SJCRH30 (cell line): ENCODE data around the gene OR11L1. TPM values are rescaled to one million over a fixed set of nuclear protein-coding genes. Genes with fewer than 3 reads are reported as not detected.

Experiments used
- DNase-seq, 2 experiments: peaks; one replicate each; pipeline ENCODE4 v3.0.0-alpha.2; 2015 to 2020
- H3K27ac ChIP-seq: fragments of 250-450 bp; sonication (Bioruptor Pico); 2 replicates; pipeline ENCODE4 v1.5.1; 2020; ENCODE audit warnings: mild to moderate bottlenecking, moderate library complexity
- H3K27me3 ChIP-seq: fragments of 250-450 bp; sonication (Bioruptor Pico); 2 replicates; pipeline ENCODE4 v1.5.1; 2020; ENCODE audit warnings: mild to moderate bottlenecking, moderate library complexity
- H3K36me3 ChIP-seq: fragments of 250-450 bp; sonication (Bioruptor Pico); 2 replicates; pipeline ENCODE4 v1.5.1; 2020; ENCODE audit warnings: mild to moderate bottlenecking, moderate library complexity
- H3K4me1 ChIP-seq: fragments of 250-450 bp; sonication (Bioruptor Pico); 2 replicates; pipeline ENCODE4 v1.5.1; 2020; ENCODE audit warnings: mild to moderate bottlenecking, moderate library complexity
- H3K4me3 ChIP-seq: fragments of 250-450 bp; sonication (Bioruptor Pico); 2 replicates; pipeline ENCODE4 v1.5.1; 2020; ENCODE audit warnings: mild to moderate bottlenecking, moderate library complexity
- H3K9me3 ChIP-seq: fragments of 250-450 bp; sonication (Bioruptor Pico); replicated peaks from 2 replicates; pipeline ENCODE4 v1.5.1; 2020; ENCODE audit warnings: mild to moderate bottlenecking, moderate library complexity
- total RNA-seq: library from RNA; depleted of rRNA; stranded (reverse); fragments of >200 nt; shearing (Covaris generic); gene quantifications from 2 replicates; pipeline ENCODE4 v1.2.3, GENCODE V29; 2014; rRNA removed

Gene OR11L1, protein sequence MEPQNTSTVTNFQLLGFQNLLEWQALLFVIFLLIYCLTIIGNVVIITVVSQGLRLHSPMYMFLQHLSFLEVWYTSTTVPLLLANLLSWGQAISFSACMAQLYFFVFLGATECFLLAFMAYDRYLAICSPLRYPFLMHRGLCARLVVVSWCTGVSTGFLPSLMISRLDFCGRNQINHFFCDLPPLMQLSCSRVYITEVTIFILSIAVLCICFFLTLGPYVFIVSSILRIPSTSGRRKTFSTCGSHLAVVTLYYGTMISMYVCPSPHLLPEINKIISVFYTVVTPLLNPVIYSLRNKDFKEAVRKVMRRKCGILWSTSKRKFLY
- total RNA-seq, result not detected in 2 replicates

DNA sequence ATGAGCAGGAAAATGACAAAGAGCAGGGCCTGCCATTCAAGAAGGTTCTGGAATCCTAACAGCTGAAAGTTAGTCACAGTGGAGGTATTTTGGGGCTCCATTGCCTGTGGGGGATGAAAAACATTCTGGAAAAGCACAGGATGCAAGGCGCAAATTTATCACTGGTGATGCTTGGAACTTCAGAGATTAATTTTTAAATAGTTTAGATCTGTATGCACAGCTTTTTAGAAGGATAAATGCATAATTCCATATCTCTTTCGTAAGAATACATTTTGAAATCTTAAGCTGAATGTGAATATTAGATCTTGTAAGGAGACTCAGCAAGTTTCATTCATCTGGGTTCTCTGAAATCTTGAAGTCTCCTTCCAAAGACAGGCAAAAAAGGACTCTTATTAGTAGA is at the start of gene OR11L1:
OR11L1 (minus strand) TSS at position 101 of the 400 bp plus-strand sequence; CDS start at position 101, 0 bp downstream.
- DNase-seq, result no peak
- H3K27ac ChIP-seq, result 0 out of 2 replicates have a peak within 1 kb of the TSS, but pooled peaks have one; percentile 10
- no peaks in the 10 kb centered on the region for H3K36me3 ChIP-seq
- peaks cover 7% of the 10 kb centered on the region for H3K4me1 ChIP-seq
- H3K9me3 ChIP-seq, result no peaks in the 10 kb centered on the region
- no peak within 1 kb of the TSS for H3K4me3 ChIP-seq
- H3K27me3 ChIP-seq, result no peaks in the 10 kb centered on the region

DNA sequence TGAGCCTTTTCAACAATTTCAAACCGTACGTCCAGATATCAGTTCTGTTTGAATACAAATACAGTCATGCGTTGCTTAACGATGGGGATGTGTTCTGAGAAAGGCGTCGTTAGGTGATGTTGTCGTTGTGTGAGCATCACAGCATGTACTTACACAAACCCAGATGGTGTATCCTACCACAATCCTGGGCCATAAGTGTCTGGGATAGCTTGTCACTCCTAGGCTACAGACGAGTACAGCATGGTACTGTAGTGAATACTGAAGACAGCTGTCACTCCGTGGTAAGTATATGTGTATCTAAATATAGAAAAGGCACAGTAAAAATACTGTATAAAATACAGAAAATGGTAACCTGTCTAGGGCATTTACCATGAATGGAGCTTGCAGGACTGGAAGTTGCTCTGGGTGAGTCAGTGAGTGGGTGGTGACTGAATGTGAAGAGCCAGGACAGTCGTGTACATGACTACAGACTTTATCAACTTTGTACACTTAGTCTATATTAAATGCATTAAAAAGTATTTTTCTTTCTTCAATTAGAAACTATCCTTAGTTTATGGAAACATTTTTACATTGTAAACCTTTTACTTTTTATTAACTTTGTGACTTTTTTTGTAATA is 43.2 kb upstream of the OR11L1 start:
- Histone ChIP-seq H3K27ac (no peak overlapping the region), H3K9me3 (no peaks in the 10 kb centered on the region), H3K4me3 (no peak overlapping the region), H3K4me1 (no peaks in the 10 kb centered on the region), H3K36me3 (no peaks in the 10 kb centered on the region), H3K27me3 (no peaks in the 10 kb centered on the region)
- no peak for DNase-seq

DNA sequence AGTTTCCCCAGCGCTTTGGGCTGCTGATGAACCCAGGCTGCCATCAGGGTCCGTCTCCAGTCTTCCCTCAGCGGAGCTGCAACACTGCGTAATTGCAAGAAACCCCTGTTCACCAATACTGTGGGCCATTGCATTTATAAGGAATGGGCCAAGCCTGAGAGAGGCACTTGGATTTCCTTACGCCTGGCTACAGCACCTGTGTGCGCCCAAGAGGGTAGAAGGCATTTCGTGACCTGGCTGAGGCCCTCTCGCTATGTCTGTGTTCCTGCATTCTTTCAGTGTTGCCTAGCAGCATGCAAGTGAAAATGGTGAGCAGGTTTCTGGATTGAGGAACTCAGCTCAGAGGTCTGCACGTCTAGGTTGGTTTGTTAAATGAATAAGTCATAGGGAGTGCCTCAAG is 41.6 kb upstream of the OR11L1 start:
- H3K27me3 ChIP-seq, result no peaks in the 10 kb centered on the region
- no peak for DNase-seq
- no peak overlapping the region for H3K27ac ChIP-seq
- H3K9me3 ChIP-seq, result no peaks in the 10 kb centered on the region
- no peaks in the 10 kb centered on the region for H3K4me1 ChIP-seq
- H3K36me3 ChIP-seq, result no peaks in the 10 kb centered on the region
- H3K4me3 ChIP-seq, result no peak overlapping the region

DNA sequence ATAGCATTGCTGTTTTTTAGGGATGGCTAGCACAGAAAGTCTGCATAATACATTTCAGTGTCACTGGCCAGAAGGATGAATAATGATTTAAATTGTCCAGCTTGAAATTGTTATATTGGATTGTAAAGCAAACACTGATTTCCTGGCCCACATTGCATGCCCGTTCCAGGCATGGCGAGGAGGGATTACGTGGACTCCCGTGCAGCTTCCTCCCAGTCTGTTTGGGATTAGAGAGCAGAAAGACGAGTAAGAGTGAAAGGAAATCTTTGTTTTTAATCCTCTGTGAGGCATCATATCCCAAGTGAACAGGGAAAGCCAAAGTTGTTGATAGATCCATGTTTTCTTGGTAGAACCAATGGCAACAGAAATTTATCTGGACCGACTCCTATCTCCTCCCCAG is 23.7 kb upstream of the OR11L1 start:
- no peaks in the 10 kb centered on the region for H3K9me3 ChIP-seq
- no peaks in the 10 kb centered on the region for H3K27me3 ChIP-seq
- H3K4me1 ChIP-seq, result no peaks in the 10 kb centered on the region
- DNase-seq, result no peak
- no peaks in the 10 kb centered on the region for H3K36me3 ChIP-seq
- no peak overlapping the region for H3K27ac ChIP-seq
- H3K4me3 ChIP-seq, result no peak overlapping the region

DNA sequence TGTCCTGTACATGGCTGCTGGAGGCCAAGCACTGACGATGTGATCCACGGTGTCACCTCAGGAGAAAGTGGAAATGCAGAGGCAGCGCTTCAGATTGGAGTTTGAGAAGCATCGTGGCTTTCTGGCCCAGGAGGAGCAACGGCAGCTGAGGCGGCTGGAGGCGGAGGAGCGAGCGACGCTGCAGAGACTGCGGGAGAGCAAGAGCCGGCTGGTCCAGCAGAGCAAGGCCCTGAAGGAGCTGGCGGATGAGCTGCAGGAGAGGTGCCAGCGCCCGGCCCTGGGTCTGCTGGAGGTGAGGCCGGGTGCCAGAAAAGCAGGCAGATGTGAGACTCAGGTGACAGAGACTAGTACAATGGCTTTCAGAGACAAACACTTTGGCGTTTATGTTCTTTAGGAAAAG is 22.9 kb upstream of the OR11L1 start:
- Histone ChIP-seq H3K27me3 (no peaks in the 10 kb centered on the region), H3K9me3 (no peaks in the 10 kb centered on the region), H3K27ac (no peak overlapping the region), H3K4me3 (no peak overlapping the region), H3K36me3 (no peaks in the 10 kb centered on the region), H3K4me1 (no peaks in the 10 kb centered on the region)
- DNase-seq, result no peak

DNA sequence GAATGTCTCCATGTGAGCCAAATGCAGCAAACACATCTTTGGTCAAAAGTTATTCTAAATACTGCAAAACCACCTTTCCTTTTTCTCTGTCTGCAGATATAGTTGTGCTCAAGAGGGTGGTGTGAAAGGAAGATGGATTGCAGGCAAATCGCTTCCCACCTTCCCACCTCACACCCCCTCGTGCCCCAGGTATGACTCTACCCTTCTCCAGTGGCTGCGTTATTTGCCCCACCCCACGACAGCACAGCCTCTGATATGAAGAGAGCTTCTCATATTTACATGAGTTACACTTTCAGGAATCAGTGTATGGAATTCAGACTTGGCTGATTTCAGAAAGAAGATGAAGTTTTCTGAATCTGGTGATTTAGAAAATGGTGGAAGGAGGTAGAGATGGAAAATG is 21.1 kb upstream of the OR11L1 start:
- Histone ChIP-seq H3K4me3 (no peak overlapping the region), H3K27me3 (no peaks in the 10 kb centered on the region), H3K36me3 (no peaks in the 10 kb centered on the region), H3K4me1 (no peaks in the 10 kb centered on the region), H3K9me3 (no peaks in the 10 kb centered on the region), H3K27ac (no peak overlapping the region)
- no peak for DNase-seq

DNA sequence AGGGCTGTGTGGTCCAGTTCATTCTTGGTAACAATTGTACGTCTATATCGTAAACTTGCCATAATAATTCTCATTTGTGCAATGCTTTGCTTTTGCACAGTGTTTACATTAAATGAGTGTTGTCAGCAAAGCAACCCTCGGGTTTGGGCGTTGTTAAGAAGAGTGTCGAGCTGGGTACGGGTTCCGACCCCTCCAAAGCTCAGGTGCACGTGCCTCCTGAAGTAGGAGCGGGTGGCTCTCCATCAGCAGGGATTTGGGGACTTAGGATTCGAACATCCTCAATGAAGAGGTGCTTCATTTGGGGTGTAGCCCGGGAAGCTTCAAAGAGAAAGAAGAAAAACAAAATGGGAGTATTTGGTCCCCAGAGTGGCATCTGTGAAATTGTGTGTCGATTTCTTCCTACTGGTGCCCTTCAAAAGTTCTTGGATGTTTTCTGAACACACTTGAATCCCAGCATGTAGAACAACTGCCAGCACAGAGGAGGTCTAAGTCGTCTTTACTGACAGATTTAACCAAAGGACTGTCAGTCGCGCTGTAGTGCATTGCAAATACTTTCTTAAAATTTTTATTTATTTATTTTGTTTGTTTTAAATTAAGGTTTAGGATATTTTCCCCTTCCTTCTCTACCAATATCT is 16.4 kb upstream of the OR11L1 start:
- DNase-seq, result no peak
- no peak overlapping the region for H3K4me3 ChIP-seq

DNA sequence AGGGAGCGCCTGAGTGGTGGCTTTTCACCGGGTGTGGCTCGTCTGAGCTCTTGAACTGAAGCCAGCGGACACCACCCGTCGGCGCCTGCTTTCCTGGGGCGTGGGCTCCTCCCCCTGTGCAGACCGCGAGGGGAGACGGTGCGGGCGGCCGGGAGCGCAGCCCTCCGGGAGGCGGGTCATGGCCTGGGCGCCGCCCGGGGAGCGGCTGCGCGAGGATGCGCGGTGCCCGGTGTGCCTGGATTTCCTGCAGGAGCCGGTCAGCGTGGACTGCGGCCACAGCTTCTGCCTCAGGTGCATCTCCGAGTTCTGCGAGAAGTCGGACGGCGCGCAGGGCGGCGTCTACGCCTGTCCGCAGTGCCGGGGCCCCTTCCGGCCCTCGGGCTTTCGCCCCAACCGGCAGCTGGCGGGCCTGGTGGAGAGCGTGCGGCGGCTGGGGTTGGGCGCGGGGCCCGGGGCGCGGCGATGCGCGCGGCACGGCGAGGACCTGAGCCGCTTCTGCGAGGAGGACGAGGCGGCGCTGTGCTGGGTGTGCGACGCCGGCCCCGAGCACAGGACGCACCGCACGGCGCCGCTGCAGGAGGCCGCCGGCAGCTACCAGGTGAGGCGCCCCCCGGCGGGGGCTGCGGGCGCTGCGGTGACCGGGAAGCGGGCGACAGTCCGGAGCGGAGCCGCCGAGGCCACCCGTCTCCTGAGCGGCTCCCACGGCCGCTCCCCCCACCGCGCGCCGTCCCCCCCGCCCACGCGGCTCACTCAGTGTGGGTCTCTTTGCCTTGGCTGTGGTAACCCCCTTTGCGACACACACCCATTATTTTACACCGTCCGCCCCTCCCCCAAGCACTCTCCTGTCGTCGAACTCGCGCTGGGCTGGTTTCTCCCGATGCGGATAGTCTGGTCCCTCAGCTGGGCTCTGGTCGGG is 15.6 kb upstream of the OR11L1 start, which contains the start of gene TRIM58:
TRIM58 (plus strand) TSS at position 119 of the 916 bp plus-strand sequence; CDS start at position 179, 60 bp downstream.
- Histone ChIP-seq H3K27ac (no peak within 1 kb of the TSS), H3K4me3 (no peak within 1 kb of the TSS), H3K4me1 (no peaks in the 10 kb centered on the region), H3K27me3 (no peaks in the 10 kb centered on the region), H3K9me3 (no peaks in the 10 kb centered on the region), H3K36me3 (no peaks in the 10 kb centered on the region)
- no peak for DNase-seq

More for the DNA sequence above, 16.4 kb upstream of the OR11L1 start:
- Histone ChIP-seq H3K36me3 (no peaks in the 10 kb centered on the region), H3K27me3 (no peaks in the 10 kb centered on the region), H3K4me1 (no peaks in the 10 kb centered on the region), H3K27ac (no peak overlapping the region), H3K9me3 (no peaks in the 10 kb centered on the region)

DNA sequence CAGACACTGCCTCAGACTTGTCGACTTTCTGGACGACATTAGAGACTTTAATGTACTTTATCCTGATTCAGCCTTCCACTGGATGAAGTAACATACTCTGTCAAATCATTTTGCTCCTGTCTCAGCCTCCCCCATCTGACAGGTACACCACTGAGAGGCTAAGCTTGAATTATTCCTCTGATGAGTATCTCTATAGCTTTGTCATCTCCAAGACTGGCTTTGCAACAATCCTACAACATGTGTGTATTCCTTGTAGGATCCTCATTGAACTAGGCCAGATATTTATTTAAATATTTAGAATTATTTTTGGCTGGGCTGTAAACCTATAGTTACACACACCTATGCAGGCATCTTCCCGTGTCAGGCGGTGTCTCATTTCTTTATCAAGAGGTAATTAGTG is 14.2 kb upstream of the OR11L1 start:
- Histone ChIP-seq H3K27me3 (no peaks in the 10 kb centered on the region), H3K36me3 (no peaks in the 10 kb centered on the region), H3K4me1 (no peaks in the 10 kb centered on the region), H3K27ac (no peak overlapping the region), H3K9me3 (no peaks in the 10 kb centered on the region), H3K4me3 (no peak overlapping the region)
- no peak for DNase-seq

DNA sequence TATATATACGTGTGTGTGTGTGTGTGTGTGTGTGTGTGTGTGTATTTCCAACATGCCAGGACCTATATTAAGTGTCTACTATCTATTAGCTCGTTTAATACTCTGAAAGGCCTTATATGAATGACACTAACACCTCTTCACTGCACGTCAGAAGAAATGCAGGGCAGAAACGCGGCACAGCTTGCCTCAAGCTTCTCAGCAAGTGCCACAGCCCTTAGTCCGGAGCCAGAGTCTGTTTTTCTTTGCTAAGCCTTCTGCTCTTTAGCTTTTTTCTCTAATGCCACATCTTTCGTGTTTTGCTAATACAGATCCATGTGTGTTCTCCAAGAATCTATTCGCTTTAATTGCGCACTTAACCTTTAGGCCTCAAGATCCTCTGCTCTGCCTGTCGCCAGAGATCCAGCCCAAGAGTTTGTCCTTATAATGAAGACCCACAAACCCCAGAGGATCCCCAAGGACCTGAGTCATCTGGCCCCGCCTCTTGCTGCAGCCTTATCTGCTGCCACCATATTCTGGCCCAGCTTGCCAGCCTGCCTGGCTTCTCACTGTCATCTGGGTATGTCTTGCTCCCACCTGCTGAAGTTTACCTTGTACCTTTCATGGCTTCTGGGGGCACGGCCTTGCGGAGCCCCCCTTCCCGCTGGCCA is 13.3 kb upstream of the OR11L1 start:
- no peak overlapping the region for H3K4me3 ChIP-seq
- no peaks in the 10 kb centered on the region for H3K4me1 ChIP-seq
- no peak for DNase-seq
- H3K9me3 ChIP-seq, result no peaks in the 10 kb centered on the region
- no peak overlapping the region for H3K27ac ChIP-seq
- no peaks in the 10 kb centered on the region for H3K36me3 ChIP-seq
- no peaks in the 10 kb centered on the region for H3K27me3 ChIP-seq

DNA sequence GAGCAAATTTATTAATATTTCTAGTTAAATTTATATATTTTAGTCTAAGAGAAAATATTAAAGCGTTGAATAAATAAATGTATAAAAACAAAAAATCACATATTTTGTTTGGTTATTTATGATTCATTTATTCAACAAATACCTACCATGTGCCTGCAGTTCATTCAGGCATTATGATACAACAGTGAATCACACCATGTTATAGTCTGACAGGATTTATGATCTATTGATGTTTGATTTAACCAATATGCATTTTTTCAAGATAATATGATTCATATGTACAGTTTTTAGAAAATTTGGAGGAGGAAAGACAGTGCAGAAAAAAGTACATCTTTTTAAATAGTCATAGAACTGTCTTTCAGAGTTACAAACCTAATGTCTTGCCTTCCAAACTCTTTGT is 7.9 kb upstream of the OR11L1 start:
- no peaks in the 10 kb centered on the region for H3K4me1 ChIP-seq
- no peaks in the 10 kb centered on the region for H3K36me3 ChIP-seq
- DNase-seq, result no peak
- no peaks in the 10 kb centered on the region for H3K9me3 ChIP-seq
- H3K4me3 ChIP-seq, result no peak overlapping the region
- no peak overlapping the region for H3K27ac ChIP-seq
- H3K27me3 ChIP-seq, result no peaks in the 10 kb centered on the region

DNA sequence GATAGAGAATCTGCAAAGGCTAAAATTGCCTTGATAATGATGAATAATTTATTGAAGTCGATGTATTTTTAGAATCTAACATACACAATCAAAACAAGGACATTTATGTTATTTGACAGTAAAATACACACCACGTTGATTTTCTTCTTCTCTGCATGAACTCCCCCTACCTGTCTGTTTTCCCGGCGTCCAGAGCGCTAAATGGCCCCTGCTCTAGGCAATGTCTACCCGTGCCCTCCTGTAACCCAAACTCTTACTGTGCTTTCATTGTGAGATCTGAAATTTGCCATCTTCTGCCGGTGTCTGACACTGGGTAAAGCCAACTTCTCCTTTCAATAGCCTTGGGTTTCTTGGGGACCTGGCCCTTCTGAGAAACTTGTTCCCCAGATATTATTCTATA is 6.7 kb upstream of the OR11L1 start:
- no peaks in the 10 kb centered on the region for H3K4me1 ChIP-seq
- H3K9me3 ChIP-seq, result no peaks in the 10 kb centered on the region
- no peak overlapping the region for H3K4me3 ChIP-seq
- no peaks in the 10 kb centered on the region for H3K27me3 ChIP-seq
- no peak for DNase-seq
- no peaks in the 10 kb centered on the region for H3K36me3 ChIP-seq
- no peak overlapping the region for H3K27ac ChIP-seq

DNA sequence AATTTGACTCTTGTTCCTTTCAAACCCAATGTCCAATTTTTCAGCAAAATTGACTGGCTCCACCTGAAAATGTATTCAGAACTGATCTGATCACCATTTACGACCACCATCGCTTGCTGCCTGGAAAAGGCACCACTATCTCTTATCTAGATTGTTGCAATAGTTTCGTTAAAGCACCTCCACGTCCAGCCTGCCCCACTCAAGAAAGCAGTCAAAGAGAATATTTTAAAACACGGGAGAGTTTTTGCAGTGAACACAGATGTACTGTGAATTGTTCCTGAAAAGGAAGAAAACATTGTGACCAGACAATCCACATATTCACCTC is 4.0 kb upstream of the OR11L1 start:
- H3K4me1 ChIP-seq, result peaks cover 3% of the 10 kb centered on the region
- no peaks in the 10 kb centered on the region for H3K27me3 ChIP-seq
- H3K36me3 ChIP-seq, result no peaks in the 10 kb centered on the region
- H3K9me3 ChIP-seq, result no peaks in the 10 kb centered on the region
- no peak overlapping the region for H3K27ac ChIP-seq
- no peak overlapping the region for H3K4me3 ChIP-seq
- no peak for DNase-seq

DNA sequence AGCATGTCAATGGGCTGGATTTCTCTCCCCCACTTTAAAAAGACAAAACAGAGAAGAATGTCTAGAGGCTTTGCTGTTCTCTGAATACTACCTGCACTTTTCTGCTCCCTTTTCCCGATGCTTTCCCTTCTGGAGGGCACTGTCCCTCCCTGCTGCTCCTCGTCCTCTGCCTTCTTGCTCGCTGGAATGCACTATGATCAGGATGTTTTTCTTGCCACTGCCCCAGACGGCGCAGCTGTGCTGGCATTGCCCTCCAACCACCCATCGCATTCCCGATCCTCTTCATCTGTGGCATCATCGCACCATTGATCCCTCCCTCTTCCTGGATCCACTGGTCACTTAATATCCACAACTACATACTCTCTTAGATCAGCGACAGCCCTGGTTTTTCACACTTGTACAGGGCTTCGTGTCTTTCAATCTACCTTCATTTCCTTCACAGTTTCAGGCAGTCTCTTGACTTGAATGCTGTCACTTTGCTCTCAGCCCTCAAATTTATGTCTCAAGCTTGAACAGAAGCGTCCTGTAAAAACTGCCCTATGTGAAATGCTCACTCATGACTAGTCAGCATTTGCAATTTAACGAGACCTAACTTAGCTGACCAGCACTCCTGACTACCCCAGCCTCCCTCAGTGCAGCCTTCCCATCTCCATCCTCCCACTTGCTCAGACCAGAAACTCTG is 3.5 kb upstream of the OR11L1 start:
- H3K4me1 ChIP-seq, result peaks cover 7% of the 10 kb centered on the region
- H3K36me3 ChIP-seq, result no peaks in the 10 kb centered on the region
- no peaks in the 10 kb centered on the region for H3K9me3 ChIP-seq
- no peak overlapping the region for H3K27ac ChIP-seq
- no peak for DNase-seq
- no peaks in the 10 kb centered on the region for H3K27me3 ChIP-seq
- no peak overlapping the region for H3K4me3 ChIP-seq
